H1 (cell line): ENCODE results near the gene DNAL1.

Source experiments
- HDAC2 ChIP-seq, 2 experiments: fragments of 300-600 bp in 1 of 2; sonication (generic) in 1 of 2; IDR thresholded peaks; 2 replicates each; pipeline ENCODE4 v1.6.1; 2011 to 2012; ENCODE audit warnings: low read depth in 2 of 2, low read length in 2 of 2, mild to moderate bottlenecking in 2 of 2, moderate library complexity in 2 of 2, borderline replicate concordance in 1 of 2, inconsistent platforms in 1 of 2
- JUND ChIP-seq: IDR thresholded peaks from 2 replicates; pipeline ENCODE4 v1.6.1; 2011; ENCODE audit warnings: mild to moderate bottlenecking, improper control_type of control experiment, low read length
- YY1 ChIP-seq: IDR thresholded peaks from 2 replicates; pipeline ENCODE4 v1.6.1; 2011; ENCODE audit warnings: low read depth, mild to moderate bottlenecking, low read length
- TF ChIP-seq, protein P1 (sequence below), 3 experiments: IDR thresholded peaks; 1 replicate in 2 of 3; 2 replicates in 1 of 3; pipeline versions ENCODE4 v1.5.1 to v1.6.1; 2011; ENCODE audit warnings: low read length in 3 of 3, mild to moderate bottlenecking in 3 of 3, inconsistent platforms in 2 of 3, low read depth in 1 of 3, moderate library complexity in 1 of 3; ENCODE audit not compliant: insufficient read depth in 1 of 3; ENCODE audit errors: control extremely low read depth in 1 of 3

DNA sequence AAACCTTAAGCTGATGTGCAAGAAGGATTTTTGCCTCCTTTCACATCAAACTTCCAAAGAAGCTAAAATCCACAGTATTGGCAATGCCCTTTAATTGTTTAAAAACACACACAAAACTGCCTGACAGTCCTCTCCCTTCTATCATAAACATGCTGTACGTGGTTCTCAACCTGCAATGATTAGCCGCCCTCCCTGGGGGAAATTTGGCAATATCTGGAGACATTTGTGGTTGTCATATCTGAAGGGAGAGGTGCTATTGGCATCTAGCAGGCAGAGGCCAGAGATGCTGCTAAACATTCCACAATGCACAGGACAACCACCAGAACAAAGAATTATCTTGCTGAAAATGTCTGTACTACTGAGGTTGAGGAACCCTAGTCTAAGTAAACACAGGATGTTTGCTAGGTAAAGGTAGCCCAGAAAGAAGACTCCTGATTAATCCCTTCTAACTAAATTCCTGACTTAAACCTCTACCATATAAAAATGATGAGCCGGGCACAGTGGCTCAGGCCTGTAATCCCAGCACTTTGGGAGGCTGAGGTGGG, 31.3 kb upstream of the DNAL1 start:
- no peak for TF ChIP-seq YY1
- TF ChIP-seq, protein P1, sequence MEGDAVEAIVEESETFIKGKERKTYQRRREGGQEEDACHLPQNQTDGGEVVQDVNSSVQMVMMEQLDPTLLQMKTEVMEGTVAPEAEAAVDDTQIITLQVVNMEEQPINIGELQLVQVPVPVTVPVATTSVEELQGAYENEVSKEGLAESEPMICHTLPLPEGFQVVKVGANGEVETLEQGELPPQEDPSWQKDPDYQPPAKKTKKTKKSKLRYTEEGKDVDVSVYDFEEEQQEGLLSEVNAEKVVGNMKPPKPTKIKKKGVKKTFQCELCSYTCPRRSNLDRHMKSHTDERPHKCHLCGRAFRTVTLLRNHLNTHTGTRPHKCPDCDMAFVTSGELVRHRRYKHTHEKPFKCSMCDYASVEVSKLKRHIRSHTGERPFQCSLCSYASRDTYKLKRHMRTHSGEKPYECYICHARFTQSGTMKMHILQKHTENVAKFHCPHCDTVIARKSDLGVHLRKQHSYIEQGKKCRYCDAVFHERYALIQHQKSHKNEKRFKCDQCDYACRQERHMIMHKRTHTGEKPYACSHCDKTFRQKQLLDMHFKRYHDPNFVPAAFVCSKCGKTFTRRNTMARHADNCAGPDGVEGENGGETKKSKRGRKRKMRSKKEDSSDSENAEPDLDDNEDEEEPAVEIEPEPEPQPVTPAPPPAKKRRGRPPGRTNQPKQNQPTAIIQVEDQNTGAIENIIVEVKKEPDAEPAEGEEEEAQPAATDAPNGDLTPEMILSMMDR (IDR thresholded peaks at IDR 0.05; ENCODE audit: control extremely low read depth in 1 of 3, insufficient read depth in 1 of 3, low read depth in 1 of 3, low read length in 3 of 3) = no peak
- no peak for TF ChIP-seq JUND
- TF ChIP-seq HDAC2 (IDR thresholded peaks at IDR 0.05; ENCODE audit: borderline replicate concordance in 1 of 2, low read depth in 2 of 2, low read length in 2 of 2) = no peak
